PC-9 (cell line): Measurements from ENCODE around the gene ANTXR2. TPM values are rescaled to one million over a fixed set of nuclear protein-coding genes. Genes with fewer than 3 reads are reported as not detected.

Experiments
- BruUV-seq: library from RNA; stranded (reverse); fragments of 400-500 nt; replicated peaks from 2 replicates; lab custom pipeline; 2021; lab: Mats Ljungman, UMichigan
- CTCF ChIA-PET: fragments of 300-600 bp; sonication (Branson Sonifier 250); formaldehyde crosslinking; loops from one replicate; lab custom pipeline; 2022; ENCODE audit warnings: antibody characterized with exemption; lab: Charles Lee
- POLR2A ChIA-PET: fragments of 300-600 bp; sonication (Branson Sonifier 250); formaldehyde crosslinking; loops from one replicate; lab custom pipeline; 2022; ENCODE audit warnings: antibody characterized with exemption; ENCODE audit not compliant: unreplicated experiment; lab: Charles Lee
- DNase-seq, 2 experiments: peaks; one replicate each; pipeline versions ENCODE4 v3.0.0 to v3.0.0-alpha.2; 2015 to 2022; ENCODE audit warnings: mixed read lengths in 1 of 2
- H2AFZ ChIP-seq: fragments of 200-600 bp; sonication (generic); 2 replicates; pipeline ENCODE4 v1.8.1; 2017; ENCODE audit warnings: antibody characterized with exemption
- H3F3A ChIP-seq: fragments of 200-600 bp; sonication (generic); 2 replicates; pipeline ENCODE4 v1.8.1; 2017; ENCODE audit warnings: antibody characterized with exemption, mild to moderate bottlenecking, low read depth; ENCODE audit not compliant: insufficient read depth
- H3K27ac ChIP-seq: fragments of 200-600 bp; sonication (generic); 2 replicates; pipeline ENCODE4 v1.6.1; 2016; ENCODE audit warnings: mixed run types
- H3K27me3 ChIP-seq: fragments of 200-600 bp; sonication (generic); 2 replicates; pipeline ENCODE4 v1.6.1; 2016; ENCODE audit warnings: low read depth, mixed run types; ENCODE audit not compliant: insufficient read depth
- H3K36me3 ChIP-seq: fragments of 200-600 bp; sonication (generic); 2 replicates; pipeline ENCODE4 v1.6.1; 2016; ENCODE audit warnings: low read depth, mixed run types
- H3K4me1 ChIP-seq: fragments of 200-600 bp; sonication (generic); replicated peaks from 2 replicates; pipeline ENCODE4 v1.6.1; 2016; ENCODE audit warnings: mixed run types; ENCODE audit not compliant: insufficient read depth
- H3K4me2 ChIP-seq: fragments of 200-600 bp; sonication (generic); 2 replicates; pipeline ENCODE4 v1.6.1; 2017; ENCODE audit warnings: mixed run types
- H3K4me3 ChIP-seq: fragments of 200-600 bp; sonication (generic); 2 replicates; pipeline ENCODE4 v1.6.1; 2016; ENCODE audit warnings: mixed run types
- H3K79me2 ChIP-seq: fragments of 200-600 bp; sonication (generic); 2 replicates; pipeline ENCODE4 v1.6.1; 2017; ENCODE audit warnings: low read depth, mixed run types
- H3K9me2 ChIP-seq: fragments of 200-600 bp; sonication (generic); 2 replicates; pipeline ENCODE4 v1.8.1; 2017; ENCODE audit warnings: mild to moderate bottlenecking; ENCODE audit not compliant: insufficient read depth
- H3K9me3 ChIP-seq: fragments of 200-600 bp; sonication (generic); 2 replicates; pipeline ENCODE4 v1.8.1; 2016; ENCODE audit warnings: low read depth; ENCODE audit not compliant: insufficient read depth
- H4K20me1 ChIP-seq: fragments of 200-600 bp; sonication (generic); 2 replicates; pipeline ENCODE4 v1.8.1; 2017; ENCODE audit not compliant: insufficient read depth
- CTCF ChIP-seq: fragments of 200-600 bp; sonication (generic); conservative IDR thresholded peaks from 2 replicates; pipeline ENCODE4 v1.6.1; 2017; ENCODE audit warnings: mixed run types, antibody characterized with exemption, mild to moderate bottlenecking, moderate library complexity
- EZH2 ChIP-seq: fragments of 200-600 bp; sonication (generic); IDR thresholded peaks from 2 replicates; pipeline ENCODE4 v1.8.0; 2017; ENCODE audit warnings: antibody characterized with exemption, low read depth
- intact Hi-C: fragments of 100-400 bp; cut with micrococcal nuclease; formaldehyde crosslinking; loops from one replicate; pipeline ENCODE4 v1.10.0; 2022; ENCODE audit not compliant: unreplicated experiment
- total RNA-seq: library from RNA; stranded (reverse); gene quantifications from 2 replicates; pipeline ENCODE4 v1.2.3, GENCODE V29; 2021

Gene ANTXR2
- total RNA-seq, 1 experiment from 2014 or later: 2.0 TPM

- H3K9me3 ChIP-seq: no peaks in the 10 kb centered on the region
- POLR2A ChIA-PET: no interaction called here
- H3K9me2 ChIP-seq: no peaks in the 10 kb centered on the region
- CTCF ChIA-PET: no interaction called here
- TF ChIP-seq CTCF (no peak), EZH2 (no peak)
- H2AFZ ChIP-seq: no peak overlapping the region
- H3F3A ChIP-seq: no peaks in the 10 kb centered on the region
- H3K27ac ChIP-seq: no peak overlapping the region
- intact Hi-C loops: no loop called here
- no peaks in the 10 kb centered on the region for H3K79me2 ChIP-seq
- no peak overlapping the region for H3K4me3 ChIP-seq
- H3K4me1 ChIP-seq: no peaks in the 10 kb centered on the region
- H3K4me2 ChIP-seq: no peak overlapping the region
- no peaks in the 10 kb centered on the region for H4K20me1 ChIP-seq
- BruUV-seq: no TSS peak
- no peaks in the 10 kb centered on the region for H3K27me3 ChIP-seq
- no peaks in the 10 kb centered on the region for H3K36me3 ChIP-seq
- DNase-seq: no peak
Measured at GRCh38 chr4:80049402-80049801, 23.6 kb downstream of the ANTXR2 start.

- Histone ChIP-seq H3F3A (no peaks in the 10 kb centered on the region), H3K4me1 (no peaks in the 10 kb centered on the region), H3K9me2 (no peaks in the 10 kb centered on the region), H3K27me3 (no peaks in the 10 kb centered on the region), H3K79me2 (no peaks in the 10 kb centered on the region), H3K9me3 (no peaks in the 10 kb centered on the region), H4K20me1 (no peaks in the 10 kb centered on the region), H3K4me2 (no peak overlapping the region), H3K27ac (no peak overlapping the region), H2AFZ (no peak overlapping the region), H3K4me3 (no peak overlapping the region), H3K36me3 (no peaks in the 10 kb centered on the region)
- ChIA-PET CTCF (no interaction called here), POLR2A (no interaction called here)
- intact Hi-C loops: no loop called here
- no peak for DNase-seq
- TF ChIP-seq CTCF (no peak), EZH2 (no peak)
- no TSS peak for BruUV-seq
Measured at GRCh38 chr4:80045786-80046185, 27.2 kb downstream of the ANTXR2 start.

GRCh38 chr4:80043541-80043940 lies 29.5 kb downstream of the ANTXR2 start:
- ChIA-PET POLR2A (no interaction called here), CTCF (no interaction called here)
- Histone ChIP-seq H4K20me1 (no peaks in the 10 kb centered on the region), H3F3A (no peaks in the 10 kb centered on the region), H3K79me2 (no peaks in the 10 kb centered on the region), H3K36me3 (no peaks in the 10 kb centered on the region), H2AFZ (no peak overlapping the region), H3K9me2 (no peaks in the 10 kb centered on the region), H3K9me3 (no peaks in the 10 kb centered on the region; the same call in 1 of the 2 replicates), H3K27me3 (no peaks in the 10 kb centered on the region), H3K4me2 (no peak overlapping the region), H3K27ac (no peak overlapping the region), H3K4me1 (no peaks in the 10 kb centered on the region), H3K4me3 (no peak overlapping the region)
- no TSS peak for BruUV-seq
- no peak for DNase-seq
- intact Hi-C loops: no loop called here
- TF ChIP-seq CTCF (no peak), EZH2 (no peak)
